ENCODE results near the gene PDCD2L. TPM values are rescaled to one million over a fixed set of nuclear protein-coding genes. Genes with fewer than 3 reads are reported as not detected.

The PDCD2L gene
- total and polyA plus RNA-seq, 2 of the 8 experiments (the other 6 are each of a cell fraction or from before 2014, with no cell fraction given) = 51.5 to 78.1 TPM

DNA sequence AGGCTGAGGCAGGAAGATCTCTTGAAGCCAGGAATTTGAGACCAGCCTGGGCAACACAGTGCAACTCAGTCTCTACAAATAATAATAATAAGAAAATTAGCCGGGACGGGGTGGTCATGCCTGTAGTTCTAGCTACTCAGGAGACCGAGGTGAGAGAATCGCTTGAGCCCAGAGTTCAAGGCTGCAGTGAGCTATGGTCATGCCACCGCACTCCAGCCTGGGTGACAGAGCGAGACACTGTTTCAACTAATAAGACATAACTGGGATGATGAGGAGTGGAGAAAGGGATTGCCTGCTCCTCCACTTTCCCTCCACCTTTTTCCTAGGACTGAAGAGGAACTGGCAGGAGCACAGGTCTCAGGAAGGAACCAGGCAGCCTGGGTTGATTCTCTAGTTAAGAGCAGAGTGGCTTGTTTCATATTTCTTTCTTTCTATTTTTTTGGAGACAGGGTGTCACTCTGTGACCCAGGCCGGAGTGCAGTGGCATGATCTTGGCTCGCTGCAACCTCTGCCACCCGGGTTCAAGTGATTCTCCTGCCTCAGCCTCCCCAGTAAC is 43.8 kb upstream of the PDCD2L start:
- no peak overlapping the region for H2BK20ac ChIP-seq (ENCODE audit: low read length)

More for the DNA sequence above, 43.8 kb upstream of the PDCD2L start:
- no peaks in the 10 kb centered on the region for H3K27me3 ChIP-seq (replicated peaks in 1 of 4; ENCODE audit: control insufficient read depth in 3 of 4, extremely low read depth in 1 of 4, insufficient read depth in 3 of 4, low read length in 3 of 4)
- no peak overlapping the region for H3K27ac ChIP-seq (ENCODE audit: low read depth, low read length)
- H4K20me1 ChIP-seq (replicated peaks in 1 of 2; ENCODE audit: control insufficient read depth in 1 of 2, insufficient read depth in 2 of 2, low read length in 2 of 2) = no peaks in the 10 kb centered on the region
- DNase-seq (ENCODE audit: low read depth in 1 of 2, low spot score in 2 of 2) (no peak), FAIRE-seq (no peak)
- no peaks in the 10 kb centered on the region for H3K9me3 ChIP-seq (ENCODE audit: insufficient read depth in 2 of 2, low read depth in 1 of 2, low read length in 1 of 2)
- ChIA-PET POLR2A (ENCODE audit: partially characterized antibody) (interaction anchor here (0.5 to 0.9 kb wide), 2 partner anchors 8 to 437 kb away, joined by 3 read pairs; no protein-coding TSS in a partner anchor), CTCF (ENCODE audit: partially characterized antibody) (interaction anchor here (0.6 to 0.8 kb wide), 2 partner anchors 22 to 189 kb away, joined by 3 to 4 read pairs; no protein-coding TSS in a partner anchor)
- no peak overlapping the region for H3K23ac ChIP-seq (ENCODE audit: insufficient read length)
- peaks cover under 1% of the 10 kb centered on the region; the same call in 1 of the 2 replicates for H3K23me2 ChIP-seq (ENCODE audit: low read depth, low read length)
- no peak overlapping the region; a peak in 1 of 7 replicates for H3K9ac ChIP-seq (replicated peaks in 1 of 4; ENCODE audit: extremely low read depth in 1 of 4, low read depth in 3 of 4, low read length in 3 of 4)
- H3K4ac ChIP-seq (replicated peaks; ENCODE audit: insufficient read length, low read depth, low read length) = no peak overlapping the region
- H2AK5ac ChIP-seq (ENCODE audit: low read depth, low read length) = no peak overlapping the region
- H3K18ac ChIP-seq (ENCODE audit: extremely low read depth, low read length) = no peak overlapping the region
- H2AFZ ChIP-seq (ENCODE audit: low read length) = no peak overlapping the region
- H3K4me2 ChIP-seq (ENCODE audit: insufficient read depth in 1 of 2, low read depth in 2 of 2, low read length in 2 of 2) = peak overlapping the region in 1 of 2 experiments; percentile 34; a peak in 1 of 4 replicates
- H2BK5ac ChIP-seq (ENCODE audit: low read depth, low read length) = no peak overlapping the region
- H3K36me3 ChIP-seq (ENCODE audit: control insufficient read depth in 2 of 4, insufficient read depth in 4 of 4, low read length in 3 of 4) = no peaks in the 10 kb centered on the region
- peaks cover 3 to 14% (median 5%) of the 10 kb centered on the region in 4 experiments; a peak in 6 of 7 replicates for H3K4me1 ChIP-seq (replicated peaks in 1 of 4; ENCODE audit: control insufficient read depth in 3 of 4, insufficient read depth in 4 of 4, low read length in 3 of 4)
- no peak overlapping the region for H4K91ac ChIP-seq (replicated peaks; ENCODE audit: insufficient read length, low read length)
- 0 out of 2 replicates have a peak overlapping the region, but pooled peaks have one; percentile 30 for H2BK12ac ChIP-seq (ENCODE audit: low read depth, low read length)
- H3K79me1 ChIP-seq (ENCODE audit: low read depth, low read length) = no peaks in the 10 kb centered on the region
- H3K79me2 ChIP-seq (ENCODE audit: control insufficient read depth in 1 of 2, insufficient read depth in 2 of 2, low read length in 2 of 2) = peaks cover 0 to 3% of the 10 kb centered on the region in 2 experiments; a peak in 2 of 4 replicates
- WGBS, 2 experiments (ENCODE audit: extremely low coverage in 1 of 2, insufficient coverage in 1 of 2, insufficient read length in 1 of 2, insufficient replicate concordance in 2 of 2, low coverage in 1 of 2, low lambda C conversion rate in 2 of 2, missing lambda C conversion rate in 1 of 2) = 95% methylated on average over 9 of the region's 9 CpGs; no CpG with 5 or more reads in 1 of the 2 experiments
- H4K8ac ChIP-seq (ENCODE audit: extremely low read depth, insufficient read depth, low read length) = no peak overlapping the region
- H2BK120ac ChIP-seq (replicated peaks; ENCODE audit: low read depth, low read length) = no peak overlapping the region
- H3K4me3 ChIP-seq (ENCODE audit: extremely low read depth in 1 of 4, insufficient read depth in 2 of 4, low read depth in 3 of 4, low read length in 4 of 4) = no peak overlapping the region
- no peak overlapping the region for H3K56ac ChIP-seq (replicated peaks; ENCODE audit: insufficient read length, low read depth, low read length)
- no peak overlapping the region for H4K5ac ChIP-seq (ENCODE audit: insufficient read length, low read depth, low read length)
- H2BK15ac ChIP-seq (ENCODE audit: low read length) = peak overlapping the region; percentile 88; the same call in 1 of the 2 replicates
- no peak for TF ChIP-seq POU5F1 (IDR thresholded peaks at IDR 0.05; ENCODE audit: low read depth, low read length)
- TF ChIP-seq KDM5A (IDR thresholded peaks at IDR 0.05; ENCODE audit: low read length) = no peak
- no peak for TF ChIP-seq RFX5 (IDR thresholded peaks at IDR 0.05; ENCODE audit: borderline replicate concordance, low read depth, low read length)
- TF ChIP-seq SIRT6 (IDR thresholded peaks at IDR 0.05; ENCODE audit: low read length) = no peak
- TF ChIP-seq YY1 (IDR thresholded peaks at IDR 0.05; ENCODE audit: low read depth, low read length) = no peak
- no peak for TF ChIP-seq GTF2F1 (IDR thresholded peaks at IDR 0.05; ENCODE audit: borderline replicate concordance, low read depth, low read length)
- H3K14ac ChIP-seq (ENCODE audit: insufficient read length) = no peak overlapping the region
